SKM-1 (cell line): ENCODE measurements around the gene CFAP157.
A peak's percentile ranks its signal among the peaks of the same experiment; 100 is the strongest.

ENCODE experiments used
- DNase-seq: peaks from one replicate; lab custom pipeline; 2025; ENCODE audit not compliant: unreplicated experiment; lab: John Stamatoyannopoulos, UW

Gene CFAP157

GRCh38 chr9:127714951-127715469 is 8.2 kb downstream of the CFAP157 start:
- DNase-seq = no peak

GRCh38 chr9:127715470-127716337 is 8.9 kb downstream of the CFAP157 start, which contains the start of the genes PTRH1 and TTC16:
Gene PTRH1 (minus strand): TSS chr9:127715663. CDS start chr9:127715639, 24 bp downstream.
Gene TTC16 (plus strand): TSS chr9:127716079. CDS start chr9:127716146, 67 bp downstream.
- peak; percentile 83 for DNase-seq

GRCh38 chr9:127716412-127716811 is 9.6 kb downstream of the CFAP157 start:
- DNase-seq = no peak

GRCh38 chr9:127717766-127718165 is 11.0 kb downstream of the CFAP157 start:
- DNase-seq = no peak

- DNase-seq = peak; percentile 20
These were observed 13.5 kb downstream of the CFAP157 start for GRCh38 chr9:127720031-127720864.

GRCh38 chr9:127720865-127721227 is 14.1 kb downstream of the CFAP157 start:
- DNase-seq = no peak

- DNase-seq = no peak
These were observed 14.6 kb downstream of the CFAP157 start for GRCh38 chr9:127721391-127721821.

- no peak for DNase-seq
These were observed 15.4 kb downstream of the CFAP157 start for GRCh38 chr9:127722055-127722745.

- DNase-seq = no peak
These were observed 16.2 kb downstream of the CFAP157 start for GRCh38 chr9:127723013-127723412.

- DNase-seq = no peak
These were observed 16.7 kb downstream of the CFAP157 start for GRCh38 chr9:127723444-127723843.

- no peak for DNase-seq
These were observed 17.2 kb downstream of the CFAP157 start for GRCh38 chr9:127724012-127724411.

GRCh38 chr9:127726871-127727270 is 20.1 kb downstream of the CFAP157 start:
- DNase-seq = no peak

- DNase-seq = no peak
These were observed 22.0 kb downstream of the CFAP157 start for GRCh38 chr9:127728808-127729207.

- DNase-seq = no peak
These were observed 22.9 kb downstream of the CFAP157 start for GRCh38 chr9:127729522-127730256.

- DNase-seq = no peak
These were observed 23.5 kb downstream of the CFAP157 start for GRCh38 chr9:127730262-127730661.

GRCh38 chr9:127730799-127731410 is 24.1 kb downstream of the CFAP157 start:
- DNase-seq = no peak

GRCh38 chr9:127731938-127732337 is 25.1 kb downstream of the CFAP157 start:
- DNase-seq = no peak

GRCh38 chr9:127732444-127732843 is 25.7 kb downstream of the CFAP157 start:
- no peak for DNase-seq

- DNase-seq = no peak
These were observed 26.8 kb downstream of the CFAP157 start for GRCh38 chr9:127733614-127734013.

GRCh38 chr9:127734247-127734746 is 27.5 kb downstream of the CFAP157 start:
- DNase-seq = no peak
